Measurements from ENCODE around the gene GAPVD1. TPM values are rescaled to one million over a fixed set of nuclear protein-coding genes. Genes with fewer than 3 reads are reported as not detected.

Gene GAPVD1
- 51.1 and 66.0 TPM in 2 replicates for total RNA-seq

GRCh38 chr9:125261501-125262293, at the start of gene GAPVD1:
Gene GAPVD1, plus strand, starts transcription at chr9:125261826. Its CDS starts 37,096 bp downstream, at chr9:125298922.

GRCh38 chr9:125241000-125241862, 20.4 kb upstream of the GAPVD1 start, which contains the start of gene HSPA5:
Gene HSPA5, minus strand, starts transcription at chr9:125241343. Its CDS starts 217 bp downstream, at chr9:125241126.

Other genes starting within 250 kb of the GAPVD1 start
- gene SCAI, start 118.3 kb upstream of the GAPVD1 start, total RNA-seq = 14.3 and 18.6 TPM in 2 replicates
- 12.8 and 14.3 TPM in 2 replicates for gene PPP6C, start 72.0 kb upstream of the GAPVD1 start, total RNA-seq
- 33.4 and 34.7 TPM in 2 replicates for gene RABEPK, start 61.3 kb upstream of the GAPVD1 start, total RNA-seq
- gene HSPA5, start 20.5 kb upstream of the GAPVD1 start, total RNA-seq = 424 and 572 TPM in 2 replicates

All from smooth muscle cell of the umbilical artery (primary cell).